Stimulated activated CD4-positive, alpha-beta T cell treated with anti-CD3 and anti-CD28 coated beads, TNF-alpha, amount 100 ng/mL, for 1 hour (primary cell): ENCODE data around the gene SPEM2.

ENCODE experiments used
- DNase-seq, 3 donors: peaks; one replicate each; pipeline ENCODE4 v3.0.0-alpha.2; 2020; ENCODE audit warnings: low read depth in 3 of 3, low spot score in 1 of 3

The SPEM2 gene

GRCh38 chr17:7419819-7420610 lies 5.4 kb upstream of the SPEM2 start, which contains the start of gene SPEM1:
Gene SPEM1, plus strand, starts transcription at chr17:7420324. Its CDS starts 61 bp downstream, at chr17:7420385.
- no peak for DNase-seq

DNA sequence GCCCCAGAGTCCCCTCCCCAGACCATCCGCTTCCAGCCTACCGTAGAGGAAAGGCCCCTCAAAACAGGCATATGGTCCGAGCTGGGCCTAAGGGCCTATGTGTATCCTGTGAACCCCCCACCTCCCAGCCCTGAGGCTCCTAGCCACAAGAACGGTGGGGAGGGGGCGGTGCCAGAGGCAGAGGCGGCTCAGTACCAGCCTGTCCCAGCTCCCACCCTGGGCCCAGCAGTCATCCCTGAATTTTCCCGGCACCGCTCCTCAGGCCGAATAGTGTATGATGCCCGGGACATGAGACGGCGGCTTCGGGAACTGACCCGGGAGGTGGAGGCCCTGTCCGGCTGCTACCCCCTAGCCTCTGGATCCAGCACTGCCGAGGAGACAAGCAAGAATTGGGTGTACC lies 4.2 kb upstream of the SPEM2 start:
- DNase-seq = no peak

DNA sequence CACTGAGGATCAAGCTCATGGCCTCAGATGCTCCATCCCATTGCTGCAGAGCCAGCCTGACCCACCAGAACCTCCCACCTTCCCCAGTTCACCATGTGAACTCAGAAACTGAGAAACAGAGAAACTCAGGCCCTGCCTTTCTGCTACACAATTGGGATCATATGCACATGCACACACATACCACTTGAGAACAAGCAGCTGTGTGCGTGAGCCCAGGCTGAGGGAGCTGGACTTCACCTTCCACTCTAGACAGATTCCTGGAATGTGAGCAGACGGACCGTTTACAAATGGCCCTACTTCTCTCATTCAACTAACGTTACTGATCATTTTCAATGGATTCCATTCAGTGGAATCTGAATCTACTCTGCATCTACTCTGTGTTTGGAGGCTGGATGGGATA lies 1.7 kb upstream of the SPEM2 start:
- no peak for DNase-seq

GRCh38 chr17:7425756-7426155 lies 340 bp downstream of the SPEM2 start:
- no peak for DNase-seq

- no peak for DNase-seq
Measured at GRCh38 chr17:7426203-7426863, 917 bp downstream of the SPEM2 start.

GRCh38 chr17:7426896-7427489 lies 1.6 kb downstream of the SPEM2 start:
- DNase-seq = no peak

DNA sequence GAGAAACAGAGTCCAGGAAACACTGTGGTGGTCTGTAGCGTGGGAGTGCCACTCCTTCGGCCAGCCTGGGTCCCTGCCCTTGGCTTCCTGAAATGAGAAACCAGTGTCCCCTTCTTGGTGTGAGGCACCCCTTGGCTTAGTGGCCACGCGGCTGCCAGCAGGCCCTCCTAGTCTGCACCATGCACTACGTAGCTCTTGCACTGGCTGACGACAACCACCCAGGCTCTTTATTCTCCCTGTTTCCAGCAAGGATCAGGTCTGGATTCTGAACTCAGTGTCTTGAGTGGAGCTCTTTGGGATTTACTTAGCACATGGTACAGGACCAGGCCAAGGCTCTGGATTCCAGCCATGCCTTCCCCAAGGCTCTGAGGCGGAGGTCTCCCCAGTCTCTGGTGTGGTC lies 2.1 kb downstream of the SPEM2 start:
- DNase-seq = no peak

DNA sequence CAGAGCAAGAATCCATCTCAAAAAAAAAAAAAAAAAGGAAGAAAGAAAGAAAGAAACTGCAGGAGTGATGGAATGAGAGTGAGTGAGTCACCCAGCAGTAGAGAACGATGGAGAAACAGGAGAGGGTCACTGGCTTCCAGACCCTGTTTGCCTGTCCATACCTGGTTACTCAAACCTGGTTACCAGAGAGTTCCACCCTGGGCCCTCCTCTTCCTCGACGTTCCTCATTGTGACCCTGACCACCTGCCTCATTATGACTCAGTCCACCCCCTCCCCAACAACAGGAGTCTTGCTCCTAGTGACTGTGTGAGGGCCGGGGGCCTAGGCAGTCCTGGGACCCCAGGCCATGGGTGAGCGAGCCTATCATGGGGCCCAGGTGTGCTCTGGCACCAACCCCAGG lies 3.1 kb downstream of the SPEM2 start, which contains the start of gene SPEM3:
TSS of gene SPEM3 (plus strand) at position 301 of the 400 bp plus-strand sequence. CDS start at position 347, 46 bp downstream.
- DNase-seq = no peak

DNA sequence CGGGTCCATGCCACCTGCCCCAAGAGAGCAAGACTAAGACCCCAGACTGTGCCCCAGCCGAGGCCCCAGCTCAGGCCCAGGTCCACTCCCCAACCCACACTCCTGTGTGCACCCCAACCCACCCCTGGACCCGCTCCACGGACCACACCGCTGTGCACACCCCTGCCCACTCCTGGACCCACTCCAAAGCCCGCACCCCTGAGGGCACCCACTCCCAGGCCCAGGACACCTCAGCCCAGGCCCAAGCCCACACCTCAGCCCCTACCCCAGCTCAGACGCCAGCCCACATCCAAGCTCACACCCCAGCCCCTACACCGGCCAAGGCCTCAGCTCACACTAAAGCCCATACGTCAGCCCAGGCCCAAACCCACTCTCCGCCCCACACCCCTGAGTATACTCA lies 4.3 kb downstream of the SPEM2 start:
- no peak for DNase-seq

GRCh38 chr17:7431231-7431630 lies 5.8 kb downstream of the SPEM2 start:
- no peak for DNase-seq

GRCh38 chr17:7432296-7432695 lies 6.9 kb downstream of the SPEM2 start:
- DNase-seq = no peak

DNA sequence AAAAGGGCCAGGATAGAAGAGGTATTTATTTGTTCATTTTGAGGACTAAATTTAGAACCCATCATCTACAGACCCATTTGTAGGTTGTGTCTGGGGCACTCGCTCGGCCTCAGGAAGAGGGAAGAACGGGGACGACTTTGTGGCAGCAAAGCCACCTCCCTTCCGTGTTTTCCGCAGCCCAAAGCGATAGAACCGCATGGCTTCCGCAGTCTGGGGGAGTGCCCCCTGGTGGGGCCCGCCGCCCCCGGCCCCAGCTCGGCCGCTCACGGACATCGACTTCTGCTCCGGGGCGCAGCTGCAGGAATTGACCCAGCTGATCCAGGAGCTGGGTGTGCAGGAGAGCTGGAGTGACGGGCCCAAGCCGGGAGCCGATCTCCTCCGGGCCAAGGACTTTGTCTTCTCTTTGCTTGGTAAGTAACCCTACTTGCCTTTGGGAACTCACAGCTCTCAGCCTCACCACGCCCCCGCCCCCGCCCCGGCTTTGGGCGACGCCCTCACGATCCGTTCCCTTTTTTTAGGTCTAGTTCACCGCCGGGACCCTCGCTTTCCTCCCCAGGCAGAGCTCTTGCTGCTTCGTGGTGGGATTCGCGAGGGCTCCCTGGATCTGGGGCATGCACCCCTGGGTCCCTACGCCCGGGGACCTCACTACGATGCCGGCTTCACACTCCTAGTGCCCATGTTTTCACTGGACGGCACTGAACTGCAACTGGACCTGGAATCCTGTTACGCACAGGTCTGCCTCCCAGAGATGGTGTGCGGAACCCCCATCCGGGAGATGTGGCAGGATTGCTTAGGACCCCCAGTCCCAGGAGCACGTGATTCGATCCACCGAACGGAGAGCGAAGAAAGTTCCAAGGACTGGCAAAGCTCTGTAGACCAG lies 10.5 kb downstream of the SPEM2 start:
- DNase-seq = no peak

GRCh38 chr17:7436556-7437368 lies 11.3 kb downstream of the SPEM2 start:
- DNase-seq = peak; percentile 45 to 70 (median 66)

DNA sequence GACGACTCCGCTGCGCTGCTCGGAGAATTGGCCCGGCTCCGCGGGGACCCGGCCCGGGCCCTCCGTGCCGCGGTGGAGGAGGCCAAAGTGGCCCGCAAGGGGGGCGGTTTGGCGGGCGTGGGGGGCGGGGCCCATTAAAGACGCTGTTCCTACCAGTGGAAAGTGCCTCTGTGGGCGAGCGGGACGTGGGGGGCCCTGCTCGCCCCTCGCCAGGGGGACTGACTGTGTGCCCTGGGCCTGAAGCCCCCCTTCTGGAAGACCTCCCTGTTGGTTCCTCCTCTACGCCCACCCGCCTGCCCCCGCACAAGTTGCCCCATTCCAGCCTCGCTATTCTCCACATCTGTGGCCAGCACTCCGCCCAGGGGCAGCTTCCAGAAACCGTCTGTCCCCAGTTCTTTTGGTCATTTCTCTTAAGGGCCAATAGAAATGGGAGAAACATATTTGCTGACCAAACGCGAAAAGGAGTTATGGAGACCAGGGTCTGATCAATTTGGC lies 12.0 kb downstream of the SPEM2 start:
- no peak for DNase-seq

DNA sequence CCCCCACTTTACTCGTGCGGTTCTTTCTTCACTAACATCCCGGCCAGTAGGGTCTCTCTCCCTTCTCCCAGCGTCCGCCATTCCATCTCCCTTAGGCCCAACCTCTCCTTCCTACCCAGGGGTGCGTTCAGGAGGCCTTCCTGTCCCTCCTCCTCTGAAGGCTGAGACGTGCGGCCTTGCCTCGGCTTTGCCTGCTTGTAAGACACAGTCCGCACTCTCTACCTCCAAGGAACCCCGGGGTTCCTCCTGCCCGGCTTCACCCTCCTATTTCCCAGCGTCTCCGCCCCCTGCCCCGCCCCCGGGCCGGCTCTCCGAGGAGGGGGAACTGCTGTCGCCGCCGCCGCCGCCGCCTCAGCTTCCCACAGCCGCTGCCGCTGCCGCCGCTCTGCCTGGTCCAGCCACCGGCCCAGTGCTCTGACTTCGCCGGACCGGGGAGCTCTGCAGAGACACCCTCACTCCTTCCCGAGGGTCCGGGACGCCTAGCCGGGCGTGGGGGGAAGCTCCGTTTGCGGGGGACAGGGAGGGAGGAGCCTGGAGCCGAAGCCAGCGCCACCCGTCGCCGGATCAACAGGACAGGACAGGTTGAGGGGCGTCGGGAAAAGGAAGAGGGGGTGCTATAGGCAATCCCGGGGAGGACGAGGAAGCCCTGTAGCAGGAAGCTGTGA lies 12.7 kb downstream of the SPEM2 start:
- peak in 1 of 3 donors; percentile 49 for DNase-seq

GRCh38 chr17:7438656-7439460 lies 13.4 kb downstream of the SPEM2 start:
- no peak for DNase-seq

DNA sequence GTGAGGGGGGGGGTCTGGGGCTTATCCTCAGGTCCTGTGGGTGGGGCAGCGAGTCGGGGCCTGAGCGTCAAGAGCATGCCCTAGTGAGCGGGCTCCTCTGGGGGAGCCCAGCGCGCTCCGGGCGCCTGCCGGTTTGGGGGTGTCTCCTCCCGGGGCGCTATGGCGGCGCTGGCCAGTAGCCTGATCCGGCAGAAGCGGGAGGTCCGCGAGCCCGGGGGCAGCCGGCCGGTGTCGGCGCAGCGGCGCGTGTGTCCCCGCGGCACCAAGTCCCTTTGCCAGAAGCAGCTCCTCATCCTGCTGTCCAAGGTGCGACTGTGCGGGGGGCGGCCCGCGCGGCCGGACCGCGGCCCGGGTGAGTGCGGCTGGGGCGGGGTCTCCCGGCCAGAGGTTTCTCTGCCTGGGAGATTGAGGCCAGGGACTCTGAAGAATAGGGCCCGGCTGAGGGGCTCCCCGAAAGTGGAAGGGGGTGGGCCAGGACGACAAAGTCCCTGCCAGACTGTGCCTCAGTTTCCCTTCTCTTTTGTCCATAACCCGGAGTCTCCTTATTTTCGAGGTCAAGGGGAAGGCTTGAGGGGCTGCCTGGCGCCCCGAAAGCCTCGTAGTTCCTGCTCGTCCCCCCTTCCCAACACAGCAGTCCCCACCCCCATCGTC lies 14.2 kb downstream of the SPEM2 start, which contains the start of gene FGF11:
TSS of gene FGF11 (plus strand) at position 51 of the 651 bp plus-strand sequence. CDS start at position 160, 109 bp downstream.
- DNase-seq = no peak
